K562 (cell line): Measurements from ENCODE around the gene ZNHIT2. TPM values are rescaled to one million over a fixed set of nuclear protein-coding genes. Genes with fewer than 3 reads are reported as not detected.

Source experiments
- FUS ChIP-seq: fragments of 200-400 bp; formaldehyde crosslinking; optimal IDR thresholded peaks from 2 replicates; pipeline ENCODE3; 2017; ENCODE audit warnings: low read depth, low read length
- KDM4B ChIP-seq, 2 experiments: fragments of 450-650 bp in 1 of 2; sonication (generic) in 1 of 2; IDR thresholded peaks; 2 replicates each; pipeline ENCODE4 v1.6.1; 2016 to 2017; ENCODE audit warnings: borderline replicate concordance in 2 of 2, antibody characterized with exemption in 1 of 2, low read depth in 1 of 2, mild to moderate bottlenecking in 1 of 2
- SMAD4 ChIP-seq: fragments of 250-450 bp; sonication (Bioruptor Pico); conservative IDR thresholded peaks from 2 replicates; pipeline ENCODE4 v1.8.0; 2021; ENCODE audit warnings: inconsistent platforms, mild to moderate bottlenecking, moderate library complexity
- SNIP1 ChIP-seq: fragments of 450-650 bp; IDR thresholded peaks from 2 replicates; pipeline ENCODE4 v1.7.1; 2017; ENCODE audit warnings: low read depth, mild to moderate bottlenecking
- XRCC3 ChIP-seq: fragments of 450-650 bp; IDR thresholded peaks from 2 replicates; pipeline ENCODE4 v1.6.1; 2017; ENCODE audit warnings: mild to moderate bottlenecking, moderate library complexity
- ZNF217 ChIP-seq: sonication (generic); formaldehyde crosslinking; IDR thresholded peaks from 2 replicates; pipeline ENCODE4 v1.8.0; 2022; ENCODE audit warnings: mild to moderate bottlenecking, missing genetic modification reagents
- ZNF589 ChIP-seq: fragments of 200-800 bp; sonication (Bioruptor generic); IDR thresholded peaks from 2 replicates; pipeline ENCODE4 v1.6.1; 2016; ENCODE audit warnings: low read depth, missing genetic modification characterization, missing compliant biosample characterization
- ZNF75A ChIP-seq: fragments of 450-650 bp; formaldehyde crosslinking; IDR thresholded peaks from 2 replicates; pipeline ENCODE4 v1.4.0; 2020; ENCODE audit warnings: mild to moderate bottlenecking
- ZNF778 ChIP-seq: fragments of 450-650 bp; formaldehyde crosslinking; IDR thresholded peaks from 2 replicates; pipeline ENCODE4 v1.4.0; 2020; ENCODE audit warnings: mild to moderate bottlenecking, moderate library complexity
- polyA plus RNA-seq, 8 experiments: library from polyadenylated mRNA; depleted of rRNA in 4 of 8; stranded (reverse) in 5 of 8; unstranded in 3 of 8; fragments of >200 nt; fragmentation: Nextera tagmentation in 2 of 8; fragmentation: Illumina TruSeq in 1 of 8; extraction: Ambion mirVana in 2 of 8; extraction: Trizol in 1 of 8; gene quantifications; 2 replicates each; pipeline versions ENCODE4 v1.2.1 to v1.2.3, GENCODE V29; 2011 to 2014; ENCODE audit warnings: inconsistent platforms in 1 of 8, missing spikeins in 1 of 8
- total RNA-seq, 7 experiments: library from RNA; depleted of rRNA in 6 of 7; stranded (reverse); fragments of >200 nt in 6 of 7; fragmentation: Illumina TruSeq in 2 of 7; extraction: Trizol in 2 of 7; gene quantifications; 2 replicates each; pipeline versions ENCODE4 v1.2.1 to v1.2.3, GENCODE V29; 2011 to 2021; ENCODE audit warnings: low replicate concordance in 1 of 7
- TF ChIP-seq, protein P1 (sequence below), 2 experiments: IDR thresholded peaks; 2 replicates each; pipeline ENCODE4 v1.6.1; 2011; ENCODE audit warnings: borderline replicate concordance in 1 of 2, control low read depth in 1 of 2, low read depth in 1 of 2, low read length in 1 of 2, mild to moderate bottlenecking in 1 of 2, mixed read lengths in 1 of 2, moderate library complexity in 1 of 2; ENCODE audit not compliant: insufficient read depth in 1 of 2, insufficient read length in 1 of 2, poor library complexity in 1 of 2, severe bottlenecking in 1 of 2; ENCODE audit errors: extremely low read depth in 1 of 2
- TF ChIP-seq, protein P2 (sequence below): fragments of 450-650 bp; IDR thresholded peaks from 2 replicates; pipeline ENCODE4 v1.6.1; 2016
- TF ChIP-seq, protein P3 (sequence below): fragments of 250-450 bp; sonication (Bioruptor Pico); IDR thresholded peaks from 2 replicates; pipeline ENCODE4 v1.9.0; 2021; ENCODE audit warnings: mild to moderate bottlenecking, inconsistent platforms
- TF ChIP-seq, protein P4 (sequence below): fragments of 250-450 bp; sonication (Bioruptor Pico); IDR thresholded peaks from 2 replicates; pipeline ENCODE4 v1.4.0; 2020; ENCODE audit warnings: mild to moderate bottlenecking
- TF ChIP-seq, protein P5 (sequence below): fragments of 450-650 bp; IDR thresholded peaks from 2 replicates; pipeline ENCODE4 v1.6.1; 2017; ENCODE audit warnings: mild to moderate bottlenecking, moderate library complexity
- TF ChIP-seq, protein P6 (sequence below), 3 experiments: fragments of 200-800 bp in 1 of 3; sonication (Bioruptor generic) in 1 of 3; sonication (generic) in 1 of 3; formaldehyde crosslinking in 1 of 3; IDR thresholded peaks; 2 replicates each; pipeline versions ENCODE4 v1.6.1 to v1.8.0; 2016 to 2022; ENCODE audit warnings: mild to moderate bottlenecking in 2 of 3, missing compliant biosample characterization in 2 of 3, missing genetic modification characterization in 2 of 3, missing genetic modification reagents in 1 of 3

The ZNHIT2 gene
- total and polyA plus RNA-seq, 9 of the 15 experiments (the other 6 are each of a cell fraction or from before 2014, with no cell fraction given) = 0.08 to 39.0 (median 2.5) TPM

DNA sequence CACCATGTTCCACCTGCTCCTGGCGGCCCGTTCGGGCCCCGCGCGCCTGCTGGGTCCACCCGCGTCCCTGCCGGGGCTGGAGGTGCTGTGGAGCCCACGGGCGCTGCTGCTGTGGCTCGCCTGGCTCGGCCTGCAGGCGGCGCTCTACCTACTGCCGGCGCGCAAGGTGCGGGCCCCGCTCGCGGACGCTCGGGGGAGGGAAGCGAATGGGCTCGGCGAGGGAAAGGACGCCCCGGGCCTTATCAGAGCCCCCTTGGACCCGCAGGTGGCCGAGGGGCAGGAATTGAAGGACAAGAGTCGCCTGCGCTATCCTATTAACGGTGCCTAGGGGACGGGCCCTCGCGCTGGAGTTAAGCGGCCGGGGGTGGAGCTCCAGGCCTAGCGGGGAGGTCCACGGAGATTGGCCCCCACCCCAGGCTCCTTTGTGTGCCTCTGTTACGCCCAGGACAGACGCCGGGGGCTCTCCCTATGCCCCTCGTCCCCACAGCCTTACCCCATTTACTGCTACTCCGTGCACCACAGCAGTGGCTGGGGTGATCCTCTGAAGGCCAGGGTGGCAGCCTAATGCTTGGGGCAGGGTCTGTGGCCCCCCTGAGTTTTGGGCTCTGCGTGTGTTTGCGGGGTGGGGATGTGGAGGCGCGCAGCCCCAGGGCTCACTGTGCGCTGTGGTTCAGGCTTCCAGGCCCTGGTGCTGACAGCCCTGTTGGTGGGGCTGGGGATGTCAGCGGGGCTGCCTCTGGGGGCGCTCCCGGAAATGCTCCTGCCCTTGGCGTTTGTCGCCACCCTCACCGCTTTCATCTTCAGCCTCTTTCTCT lies 4.7 kb downstream of the ZNHIT2 start (continued):
- TF ChIP-seq XRCC3 (no peak), ZNF75A (no peak), ZNF217 (CRISPR knock-in tag) (no peak), ZNF778 (CRISPR knock-in tag) (no peak), SMAD4 (peak; percentile 56), FUS (peak; percentile 66), ZNF589 (CRISPR knock-in tag) (0 out of 2 replicates have a peak, but pooled peaks have one; percentile 43), SNIP1 (no peak), KDM4B (IDR thresholded peaks at IDR 0.05; ENCODE audit: borderline replicate concordance in 2 of 2, low read depth in 1 of 2) (peak in 1 of 2 experiments; percentile 59; a peak in 1 of 4 replicates)
- TF ChIP-seq, protein P1, sequence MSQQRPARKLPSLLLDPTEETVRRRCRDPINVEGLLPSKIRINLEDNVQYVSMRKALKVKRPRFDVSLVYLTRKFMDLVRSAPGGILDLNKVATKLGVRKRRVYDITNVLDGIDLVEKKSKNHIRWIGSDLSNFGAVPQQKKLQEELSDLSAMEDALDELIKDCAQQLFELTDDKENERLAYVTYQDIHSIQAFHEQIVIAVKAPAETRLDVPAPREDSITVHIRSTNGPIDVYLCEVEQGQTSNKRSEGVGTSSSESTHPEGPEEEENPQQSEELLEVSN (IDR thresholded peaks at IDR 0.05; ENCODE audit: borderline replicate concordance in 1 of 2, extremely low read depth in 1 of 2, insufficient read depth in 1 of 2, insufficient read length in 1 of 2, low read depth in 1 of 2, low read length in 1 of 2, poor library complexity in 1 of 2, severe bottlenecking in 1 of 2) = peak; percentile 51 to 87
- TF ChIP-seq, protein P2, sequence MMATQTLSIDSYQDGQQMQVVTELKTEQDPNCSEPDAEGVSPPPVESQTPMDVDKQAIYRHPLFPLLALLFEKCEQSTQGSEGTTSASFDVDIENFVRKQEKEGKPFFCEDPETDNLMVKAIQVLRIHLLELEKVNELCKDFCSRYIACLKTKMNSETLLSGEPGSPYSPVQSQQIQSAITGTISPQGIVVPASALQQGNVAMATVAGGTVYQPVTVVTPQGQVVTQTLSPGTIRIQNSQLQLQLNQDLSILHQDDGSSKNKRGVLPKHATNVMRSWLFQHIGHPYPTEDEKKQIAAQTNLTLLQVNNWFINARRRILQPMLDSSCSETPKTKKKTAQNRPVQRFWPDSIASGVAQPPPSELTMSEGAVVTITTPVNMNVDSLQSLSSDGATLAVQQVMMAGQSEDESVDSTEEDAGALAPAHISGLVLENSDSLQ = peak; percentile 49; the same call in 1 of the 2 replicates
- TF ChIP-seq, protein P3, sequence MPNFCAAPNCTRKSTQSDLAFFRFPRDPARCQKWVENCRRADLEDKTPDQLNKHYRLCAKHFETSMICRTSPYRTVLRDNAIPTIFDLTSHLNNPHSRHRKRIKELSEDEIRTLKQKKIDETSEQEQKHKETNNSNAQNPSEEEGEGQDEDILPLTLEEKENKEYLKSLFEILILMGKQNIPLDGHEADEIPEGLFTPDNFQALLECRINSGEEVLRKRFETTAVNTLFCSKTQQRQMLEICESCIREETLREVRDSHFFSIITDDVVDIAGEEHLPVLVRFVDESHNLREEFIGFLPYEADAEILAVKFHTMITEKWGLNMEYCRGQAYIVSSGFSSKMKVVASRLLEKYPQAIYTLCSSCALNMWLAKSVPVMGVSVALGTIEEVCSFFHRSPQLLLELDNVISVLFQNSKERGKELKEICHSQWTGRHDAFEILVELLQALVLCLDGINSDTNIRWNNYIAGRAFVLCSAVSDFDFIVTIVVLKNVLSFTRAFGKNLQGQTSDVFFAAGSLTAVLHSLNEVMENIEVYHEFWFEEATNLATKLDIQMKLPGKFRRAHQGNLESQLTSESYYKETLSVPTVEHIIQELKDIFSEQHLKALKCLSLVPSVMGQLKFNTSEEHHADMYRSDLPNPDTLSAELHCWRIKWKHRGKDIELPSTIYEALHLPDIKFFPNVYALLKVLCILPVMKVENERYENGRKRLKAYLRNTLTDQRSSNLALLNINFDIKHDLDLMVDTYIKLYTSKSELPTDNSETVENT (CRISPR knock-in tag) = peak; percentile 35
- TF ChIP-seq, protein P4, sequence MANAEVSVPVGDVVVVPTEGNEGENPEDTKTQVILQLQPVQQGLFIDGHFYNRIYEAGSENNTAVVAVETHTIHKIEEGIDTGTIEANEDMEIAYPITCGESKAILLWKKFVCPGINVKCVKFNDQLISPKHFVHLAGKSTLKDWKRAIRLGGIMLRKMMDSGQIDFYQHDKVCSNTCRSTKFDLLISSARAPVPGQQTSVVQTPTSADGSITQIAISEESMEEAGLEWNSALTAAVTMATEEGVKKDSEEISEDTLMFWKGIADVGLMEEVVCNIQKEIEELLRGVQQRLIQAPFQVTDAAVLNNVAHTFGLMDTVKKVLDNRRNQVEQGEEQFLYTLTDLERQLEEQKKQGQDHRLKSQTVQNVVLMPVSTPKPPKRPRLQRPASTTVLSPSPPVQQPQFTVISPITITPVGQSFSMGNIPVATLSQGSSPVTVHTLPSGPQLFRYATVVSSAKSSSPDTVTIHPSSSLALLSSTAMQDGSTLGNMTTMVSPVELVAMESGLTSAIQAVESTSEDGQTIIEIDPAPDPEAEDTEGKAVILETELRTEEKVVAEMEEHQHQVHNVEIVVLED (CRISPR knock-in tag) = peak; percentile 35; the same call in 1 of the 2 replicates
- TF ChIP-seq, protein P5, sequence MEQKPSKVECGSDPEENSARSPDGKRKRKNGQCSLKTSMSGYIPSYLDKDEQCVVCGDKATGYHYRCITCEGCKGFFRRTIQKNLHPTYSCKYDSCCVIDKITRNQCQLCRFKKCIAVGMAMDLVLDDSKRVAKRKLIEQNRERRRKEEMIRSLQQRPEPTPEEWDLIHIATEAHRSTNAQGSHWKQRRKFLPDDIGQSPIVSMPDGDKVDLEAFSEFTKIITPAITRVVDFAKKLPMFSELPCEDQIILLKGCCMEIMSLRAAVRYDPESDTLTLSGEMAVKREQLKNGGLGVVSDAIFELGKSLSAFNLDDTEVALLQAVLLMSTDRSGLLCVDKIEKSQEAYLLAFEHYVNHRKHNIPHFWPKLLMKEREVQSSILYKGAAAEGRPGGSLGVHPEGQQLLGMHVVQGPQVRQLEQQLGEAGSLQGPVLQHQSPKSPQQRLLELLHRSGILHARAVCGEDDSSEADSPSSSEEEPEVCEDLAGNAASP = no peak
- TF ChIP-seq, protein P6, sequence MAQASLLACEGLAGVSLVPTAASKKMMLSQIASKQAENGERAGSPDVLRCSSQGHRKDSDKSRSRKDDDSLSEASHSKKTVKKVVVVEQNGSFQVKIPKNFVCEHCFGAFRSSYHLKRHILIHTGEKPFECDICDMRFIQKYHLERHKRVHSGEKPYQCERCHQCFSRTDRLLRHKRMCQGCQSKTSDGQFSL (CRISPR knock-in tag; IDR thresholded peaks at IDR 0.05) = 0 out of 2 replicates have a peak, but pooled peaks have one; percentile 53
- TF ChIP-seq, protein P6 (tag; IDR thresholded peaks at IDR 0.05) = no peak
